GM12892 (cell line): ENCODE data around the gene ARSJ.

Experiments used
- POLR2AphosphoS5 ChIP-seq: IDR thresholded peaks from 2 replicates; pipeline ENCODE4 v1.6.1; 2011; ENCODE audit warnings: low read depth, low read length, control low read depth
- TAF1 ChIP-seq: IDR thresholded peaks from 2 replicates; pipeline ENCODE4 v1.6.1; 2011; ENCODE audit warnings: low read depth, mild to moderate bottlenecking, control low read depth, low read length, borderline replicate concordance

- TF ChIP-seq POLR2AphosphoS5, result no peak
- TF ChIP-seq TAF1, result no peak
Observed at GRCh38 chr4:113962719-113963265, 16.7 kb downstream of the ARSJ start.
